ENCODE results near the gene LRRK2.

DNA sequence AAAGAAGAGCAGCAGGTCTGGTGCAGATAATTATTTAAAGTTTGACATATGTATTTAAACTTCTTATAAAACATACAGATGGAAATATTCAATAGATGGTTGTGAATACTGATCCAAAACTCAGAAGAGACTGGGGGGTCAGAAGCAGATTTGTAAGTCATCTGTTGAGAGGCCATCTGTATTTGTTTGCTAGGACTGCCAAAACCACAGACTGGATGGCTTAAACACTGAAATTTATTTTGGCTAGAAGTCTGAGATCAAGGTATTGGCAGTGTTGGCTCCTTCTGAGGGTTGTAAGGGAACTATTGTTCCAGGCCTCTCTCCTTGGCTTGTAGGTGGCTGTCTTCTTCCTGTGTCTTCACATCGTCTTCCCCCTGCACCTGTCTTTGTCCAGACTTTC is 153.9 kb downstream of the LRRK2 start:
- no peak for TF ChIP-seq POLR2A (IDR thresholded peaks at IDR 0.05)
- TF ChIP-seq, protein P1, sequence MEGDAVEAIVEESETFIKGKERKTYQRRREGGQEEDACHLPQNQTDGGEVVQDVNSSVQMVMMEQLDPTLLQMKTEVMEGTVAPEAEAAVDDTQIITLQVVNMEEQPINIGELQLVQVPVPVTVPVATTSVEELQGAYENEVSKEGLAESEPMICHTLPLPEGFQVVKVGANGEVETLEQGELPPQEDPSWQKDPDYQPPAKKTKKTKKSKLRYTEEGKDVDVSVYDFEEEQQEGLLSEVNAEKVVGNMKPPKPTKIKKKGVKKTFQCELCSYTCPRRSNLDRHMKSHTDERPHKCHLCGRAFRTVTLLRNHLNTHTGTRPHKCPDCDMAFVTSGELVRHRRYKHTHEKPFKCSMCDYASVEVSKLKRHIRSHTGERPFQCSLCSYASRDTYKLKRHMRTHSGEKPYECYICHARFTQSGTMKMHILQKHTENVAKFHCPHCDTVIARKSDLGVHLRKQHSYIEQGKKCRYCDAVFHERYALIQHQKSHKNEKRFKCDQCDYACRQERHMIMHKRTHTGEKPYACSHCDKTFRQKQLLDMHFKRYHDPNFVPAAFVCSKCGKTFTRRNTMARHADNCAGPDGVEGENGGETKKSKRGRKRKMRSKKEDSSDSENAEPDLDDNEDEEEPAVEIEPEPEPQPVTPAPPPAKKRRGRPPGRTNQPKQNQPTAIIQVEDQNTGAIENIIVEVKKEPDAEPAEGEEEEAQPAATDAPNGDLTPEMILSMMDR (IDR thresholded peaks at IDR 0.05), result no peak

All from prostate gland (tissue), 2 donors.